Measurements from ENCODE around the gene RNF26. TPM values are rescaled to one million over a fixed set of nuclear protein-coding genes. Genes with fewer than 3 reads are reported as not detected.
A peak's percentile ranks its signal among the peaks of the same experiment; 100 is the strongest.

RNF26 gene
- polyA plus RNA-seq, 1 donor = 25.2 TPM

GRCh38 chr11:119320776-119321524 is 13.4 kb upstream of the RNF26 start:
- Histone ChIP-seq H3K27ac (ENCODE audit: low read length) (peak overlapping the region; percentile 80), H3K4me3 (ENCODE audit: low read length) (peak overlapping the region; percentile 51), H3K36me3 (ENCODE audit: control insufficient read depth, insufficient read depth, low read length) (no peaks in the 10 kb centered on the region), H3K9me3 (ENCODE audit: control insufficient read depth, low read depth, low read length) (peaks cover 3% of the 10 kb centered on the region), H3K27me3 (ENCODE audit: control insufficient read depth, insufficient read depth, low read length) (peaks cover 50% of the 10 kb centered on the region), H3K4me1 (ENCODE audit: control insufficient read depth, insufficient read depth, low read length) (peaks cover 38% of the 10 kb centered on the region)
- no CpG with 5 or more reads among the region's 60 CpGs for WGBS (ENCODE audit: insufficient coverage, low lambda C conversion rate)
- peak in 1 of 2 donors; percentile 65 for DNase-seq

DNA sequence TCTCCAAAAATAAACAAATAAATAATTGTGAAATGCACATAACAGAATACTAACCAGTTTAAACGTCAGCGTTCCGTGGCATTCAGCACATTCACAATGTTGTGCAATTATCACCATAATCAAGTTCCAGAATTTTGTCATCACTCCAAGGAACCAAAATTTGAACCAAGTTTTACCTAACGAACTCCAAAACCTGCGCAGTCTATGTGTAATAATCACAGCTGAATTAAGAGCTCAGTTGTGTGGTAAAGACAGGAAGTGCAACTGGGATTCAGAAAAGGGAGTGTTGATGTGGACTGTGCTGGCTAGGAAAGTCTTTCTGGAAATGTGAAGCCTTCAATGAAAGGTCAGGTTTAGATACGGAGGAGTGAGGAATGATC is 12.0 kb upstream of the RNF26 start:
- peaks cover 35% of the 10 kb centered on the region for H3K4me1 ChIP-seq (ENCODE audit: control insufficient read depth, insufficient read depth, low read length)
- no peaks in the 10 kb centered on the region for H3K9me3 ChIP-seq (ENCODE audit: control insufficient read depth, low read depth, low read length)
- no peak for DNase-seq
- H3K36me3 ChIP-seq (ENCODE audit: control insufficient read depth, insufficient read depth, low read length) = no peaks in the 10 kb centered on the region
- H3K27ac ChIP-seq (ENCODE audit: low read length) = no peak overlapping the region
- H3K27me3 ChIP-seq (ENCODE audit: control insufficient read depth, insufficient read depth, low read length) = peaks cover 39% of the 10 kb centered on the region
- 90% methylated on average over 2 of the region's 6 CpGs for WGBS (ENCODE audit: insufficient coverage, low lambda C conversion rate)
- H3K4me3 ChIP-seq (ENCODE audit: low read length) = no peak overlapping the region

- Histone ChIP-seq H3K4me3 (ENCODE audit: low read length) (no peak overlapping the region), H3K9me3 (ENCODE audit: control insufficient read depth, low read depth, low read length) (no peaks in the 10 kb centered on the region), H3K36me3 (ENCODE audit: control insufficient read depth, insufficient read depth, low read length) (no peaks in the 10 kb centered on the region), H3K27ac (ENCODE audit: low read length) (no peak overlapping the region), H3K4me1 (ENCODE audit: control insufficient read depth, insufficient read depth, low read length) (peaks cover 31% of the 10 kb centered on the region), H3K27me3 (ENCODE audit: control insufficient read depth, insufficient read depth, low read length) (peaks cover 32% of the 10 kb centered on the region)
- no CpG with 5 or more reads among the region's 20 CpGs for WGBS (ENCODE audit: insufficient coverage, low lambda C conversion rate)
- peak in 1 of 2 donors; percentile 32 for DNase-seq
Measured at GRCh38 chr11:119322921-119323531, 11.3 kb upstream of the RNF26 start.

- WGBS (ENCODE audit: insufficient coverage, low lambda C conversion rate) = no CpG with 5 or more reads among the region's 8 CpGs
- peaks cover 28% of the 10 kb centered on the region for H3K27me3 ChIP-seq (ENCODE audit: control insufficient read depth, insufficient read depth, low read length)
- peak in 1 of 2 donors; percentile 53 for DNase-seq
- peaks cover 26% of the 10 kb centered on the region for H3K4me1 ChIP-seq (ENCODE audit: control insufficient read depth, insufficient read depth, low read length)
- H3K9me3 ChIP-seq (ENCODE audit: control insufficient read depth, low read depth, low read length) = no peaks in the 10 kb centered on the region
- no peaks in the 10 kb centered on the region for H3K36me3 ChIP-seq (ENCODE audit: control insufficient read depth, insufficient read depth, low read length)
- H3K27ac ChIP-seq (ENCODE audit: low read length) = no peak overlapping the region
- no peak overlapping the region for H3K4me3 ChIP-seq (ENCODE audit: low read length)
Measured at GRCh38 chr11:119323532-119324033, 10.7 kb upstream of the RNF26 start.

- DNase-seq = no peak
- Histone ChIP-seq H3K4me1 (ENCODE audit: control insufficient read depth, insufficient read depth, low read length) (peaks cover 20% of the 10 kb centered on the region), H3K27ac (ENCODE audit: low read length) (no peak overlapping the region), H3K27me3 (ENCODE audit: control insufficient read depth, insufficient read depth, low read length) (peaks cover 22% of the 10 kb centered on the region), H3K4me3 (ENCODE audit: low read length) (no peak overlapping the region), H3K9me3 (ENCODE audit: control insufficient read depth, low read depth, low read length) (no peaks in the 10 kb centered on the region), H3K36me3 (ENCODE audit: control insufficient read depth, insufficient read depth, low read length) (no peaks in the 10 kb centered on the region)
- no CpG with 5 or more reads among the region's 4 CpGs for WGBS (ENCODE audit: insufficient coverage, low lambda C conversion rate)
Measured at GRCh38 chr11:119324189-119324588, 10.1 kb upstream of the RNF26 start.

- Histone ChIP-seq H3K4me3 (ENCODE audit: low read length) (no peak overlapping the region), H3K36me3 (ENCODE audit: control insufficient read depth, insufficient read depth, low read length) (no peaks in the 10 kb centered on the region), H3K4me1 (ENCODE audit: control insufficient read depth, insufficient read depth, low read length) (no peaks in the 10 kb centered on the region), H3K27ac (ENCODE audit: low read length) (no peak overlapping the region), H3K27me3 (ENCODE audit: control insufficient read depth, insufficient read depth, low read length) (no peaks in the 10 kb centered on the region), H3K9me3 (ENCODE audit: control insufficient read depth, low read depth, low read length) (no peaks in the 10 kb centered on the region)
- no CpG with 5 or more reads among the region's 2 CpGs for WGBS (ENCODE audit: insufficient coverage, low lambda C conversion rate)
- DNase-seq = no peak
Measured at GRCh38 chr11:119329320-119329719, 5.0 kb upstream of the RNF26 start.

- Histone ChIP-seq H3K4me1 (ENCODE audit: control insufficient read depth, insufficient read depth, low read length) (peaks cover 6% of the 10 kb centered on the region), H3K27me3 (ENCODE audit: control insufficient read depth, insufficient read depth, low read length) (no peaks in the 10 kb centered on the region), H3K27ac (ENCODE audit: low read length) (no peak overlapping the region), H3K36me3 (ENCODE audit: control insufficient read depth, insufficient read depth, low read length) (no peaks in the 10 kb centered on the region), H3K4me3 (ENCODE audit: low read length) (no peak overlapping the region), H3K9me3 (ENCODE audit: control insufficient read depth, low read depth, low read length) (no peaks in the 10 kb centered on the region)
- no peak for DNase-seq
- 67% methylated on average over 1 of the region's 1 CpG for WGBS (ENCODE audit: insufficient coverage, low lambda C conversion rate)
Measured at GRCh38 chr11:119330237-119330636, 4.1 kb upstream of the RNF26 start.

- H3K36me3 ChIP-seq (ENCODE audit: control insufficient read depth, insufficient read depth, low read length) = peaks cover 13% of the 10 kb centered on the region
- peaks cover 16% of the 10 kb centered on the region for H3K4me1 ChIP-seq (ENCODE audit: control insufficient read depth, insufficient read depth, low read length)
- WGBS (ENCODE audit: insufficient coverage, low lambda C conversion rate) = 94% methylated on average over 3 of the region's 4 CpGs
- no peak for DNase-seq
- no peaks in the 10 kb centered on the region for H3K27me3 ChIP-seq (ENCODE audit: control insufficient read depth, insufficient read depth, low read length)
- H3K4me3 ChIP-seq (ENCODE audit: low read length) = no peak overlapping the region
- H3K27ac ChIP-seq (ENCODE audit: low read length) = no peak overlapping the region
- no peaks in the 10 kb centered on the region for H3K9me3 ChIP-seq (ENCODE audit: control insufficient read depth, low read depth, low read length)
Measured at GRCh38 chr11:119332111-119332765, 2.1 kb upstream of the RNF26 start.

DNA sequence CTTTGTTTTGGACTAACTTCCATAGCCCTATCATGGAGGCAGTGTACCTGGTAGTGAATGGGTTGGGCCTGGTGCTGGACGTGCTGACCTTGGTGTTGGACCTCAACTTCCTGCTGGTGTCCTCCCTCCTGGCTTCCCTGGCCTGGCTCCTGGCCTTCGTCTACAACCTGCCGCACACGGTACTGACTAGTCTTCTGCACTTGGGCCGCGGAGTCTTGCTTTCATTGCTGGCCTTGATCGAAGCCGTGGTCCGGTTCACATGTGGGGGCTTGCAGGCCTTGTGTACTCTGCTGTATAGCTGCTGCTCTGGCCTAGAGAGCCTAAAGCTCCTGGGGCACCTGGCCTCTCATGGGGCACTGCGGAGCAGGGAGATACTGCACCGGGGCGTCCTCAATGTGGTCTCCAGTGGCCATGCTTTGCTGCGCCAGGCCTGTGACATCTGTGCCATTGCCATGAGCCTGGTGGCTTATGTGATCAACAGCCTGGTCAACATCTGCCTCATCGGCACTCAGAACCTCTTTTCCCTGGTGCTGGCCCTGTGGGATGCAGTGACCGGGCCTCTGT is 846 bp downstream of the RNF26 start:
- Histone ChIP-seq H3K27me3 (ENCODE audit: control insufficient read depth, insufficient read depth, low read length) (peaks cover 8% of the 10 kb centered on the region), H3K4me3 (ENCODE audit: low read length) (peak overlapping the region; percentile 94), H3K9me3 (ENCODE audit: control insufficient read depth, low read depth, low read length) (no peaks in the 10 kb centered on the region), H3K4me1 (ENCODE audit: control insufficient read depth, insufficient read depth, low read length) (peaks cover 33% of the 10 kb centered on the region), H3K36me3 (ENCODE audit: control insufficient read depth, insufficient read depth, low read length) (peaks cover 13% of the 10 kb centered on the region), H3K27ac (ENCODE audit: low read length) (no peak overlapping the region)
- DNase-seq = no peak
- WGBS (ENCODE audit: insufficient coverage, low lambda C conversion rate) = no CpG with 5 or more reads among the region's 15 CpGs
